Glomerular visceral epithelial cell (primary cell): ENCODE results near the gene PCIF1.

Experiments used
- DNase-seq: peaks from one replicate; pipeline ENCODE4 v3.0.0-alpha.2; 2016; ENCODE audit errors: extremely low spot score

The PCIF1 gene

GRCh38 chr20:45904583-45905504, 29.6 kb upstream of the PCIF1 start:
- no peak for DNase-seq

GRCh38 chr20:45905505-45906079, 28.9 kb upstream of the PCIF1 start:
- peak; percentile 76 for DNase-seq

- DNase-seq, result no peak
These were observed 27.1 kb upstream of the PCIF1 start for GRCh38 chr20:45907219-45907948.

- no peak for DNase-seq
These were observed 26.4 kb upstream of the PCIF1 start for GRCh38 chr20:45908084-45908483.

- no peak for DNase-seq
These were observed 25.1 kb upstream of the PCIF1 start for GRCh38 chr20:45909336-45909808.

- no peak for DNase-seq
These were observed 24.4 kb upstream of the PCIF1 start for GRCh38 chr20:45909817-45910669.

- peak; percentile 97 for DNase-seq
These were observed 23.6 kb upstream of the PCIF1 start for GRCh38 chr20:45910670-45911485.

- peak; percentile 64 for DNase-seq
These were observed 22.8 kb upstream of the PCIF1 start, which contains the start of gene PLTP for GRCh38 chr20:45911486-45912343. Gene PLTP (minus strand): TSS chr20:45912155. CDS start chr20:45911452, 703 bp downstream.

GRCh38 chr20:45912344-45912682, 22.2 kb upstream of the PCIF1 start:
- no peak for DNase-seq

GRCh38 chr20:45913116-45913515, 21.4 kb upstream of the PCIF1 start:
- DNase-seq, result no peak

GRCh38 chr20:45917790-45918141, 16.7 kb upstream of the PCIF1 start:
- no peak for DNase-seq

- DNase-seq, result no peak
These were observed 16.2 kb upstream of the PCIF1 start for GRCh38 chr20:45918182-45918737.

- no peak for DNase-seq
These were observed 15.5 kb upstream of the PCIF1 start for GRCh38 chr20:45918779-45919537.

- no peak for DNase-seq
These were observed 14.7 kb upstream of the PCIF1 start for GRCh38 chr20:45919542-45920399.

GRCh38 chr20:45920462-45921336, 13.8 kb upstream of the PCIF1 start:
- no peak for DNase-seq

- peak; percentile 25 for DNase-seq
These were observed 12.9 kb upstream of the PCIF1 start for GRCh38 chr20:45921337-45922189.
